Stimulated activated CD8-positive, alpha-beta memory T cell treated with anti-CD3 and anti-CD28 coated beads, Interleukin-12 subunit alpha, Interleukin-12 subunit beta, amount 100 ng/mL, for 24 hours (primary cell): ENCODE measurements around the gene KCNIP3.

Source experiments
- DNase-seq: peaks from one replicate; pipeline ENCODE4 v3.0.0-alpha.2; 2020; ENCODE audit errors: extremely low read depth

KCNIP3 gene

DNA sequence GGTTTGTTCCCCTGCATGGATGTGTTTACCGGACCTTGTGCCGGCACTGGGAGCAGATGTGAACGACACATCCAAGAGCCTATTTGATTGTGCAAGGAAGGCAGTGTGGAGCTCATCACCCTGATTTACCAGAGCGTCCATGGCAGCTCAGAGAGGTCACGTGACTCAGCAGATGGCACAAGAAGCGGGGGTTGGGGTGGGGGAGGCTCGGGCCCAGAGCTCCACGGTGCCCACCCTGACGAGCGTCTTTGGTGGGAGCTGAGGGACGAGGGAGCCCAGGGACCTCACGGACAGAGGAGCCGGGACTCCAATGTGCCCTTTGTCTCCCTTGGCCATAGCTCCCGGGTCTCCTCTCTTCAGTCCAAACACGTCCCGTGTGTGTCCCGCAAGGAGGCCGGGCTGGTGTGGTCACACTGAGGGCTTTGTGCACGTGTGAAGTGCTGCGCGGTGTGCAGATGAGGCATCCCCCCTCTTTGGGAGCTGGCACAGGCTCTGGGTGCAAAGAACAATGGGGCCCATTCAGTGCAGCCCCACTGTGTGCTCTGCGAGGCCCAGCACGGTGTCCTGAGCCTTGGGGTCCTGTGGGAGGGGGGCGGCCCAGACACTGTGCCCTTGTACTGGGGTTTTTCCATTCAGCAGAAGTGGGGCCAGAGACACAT, 15.5 kb downstream of the KCNIP3 start:
- DNase-seq, result no peak

GRCh38 chr2:95313296-95314131, 16.4 kb downstream of the KCNIP3 start:
- DNase-seq, result no peak

- DNase-seq, result no peak
Observed at GRCh38 chr2:95314598-95314963, 17.4 kb downstream of the KCNIP3 start.

GRCh38 chr2:95314964-95315611, 17.9 kb downstream of the KCNIP3 start:
- DNase-seq, result no peak

- no peak for DNase-seq
Observed at GRCh38 chr2:95315801-95316411, 18.8 kb downstream of the KCNIP3 start.

DNA sequence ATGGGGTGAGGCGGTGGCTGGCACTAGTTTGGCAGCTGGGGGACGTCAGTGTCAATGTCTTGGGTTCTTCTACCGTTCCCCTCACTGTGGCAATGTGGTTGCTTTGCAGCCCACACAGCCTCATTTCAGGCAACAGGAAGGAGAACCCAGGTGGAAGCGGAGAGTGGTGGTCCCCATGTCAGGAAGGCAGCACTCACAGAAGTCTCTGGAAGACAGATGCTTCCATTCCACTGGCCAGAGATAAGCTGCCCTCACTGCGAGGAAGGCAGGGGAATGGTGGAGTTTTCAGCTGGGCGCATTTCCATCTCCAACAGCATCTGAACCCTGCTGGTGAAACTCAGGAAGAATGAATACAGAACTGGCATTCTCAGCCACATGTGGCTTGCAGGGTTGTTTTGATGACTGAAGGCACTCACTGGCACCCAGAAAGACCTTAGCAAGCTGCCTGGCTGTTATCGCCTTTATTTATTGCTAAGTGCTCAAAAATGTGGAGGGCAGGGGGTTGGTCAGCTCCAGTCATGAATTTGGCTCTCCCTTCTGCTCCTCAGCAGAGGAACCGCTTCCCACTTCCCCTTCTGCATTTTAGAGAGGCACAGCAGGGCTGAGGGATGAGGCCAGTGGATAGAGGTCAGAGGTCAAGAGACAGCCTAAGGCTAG, 19.4 kb downstream of the KCNIP3 start:
- DNase-seq, result no peak

GRCh38 chr2:95317123-95317500, 20.0 kb downstream of the KCNIP3 start:
- DNase-seq, result no peak

GRCh38 chr2:95317665-95318425, 20.7 kb downstream of the KCNIP3 start:
- no peak for DNase-seq

DNA sequence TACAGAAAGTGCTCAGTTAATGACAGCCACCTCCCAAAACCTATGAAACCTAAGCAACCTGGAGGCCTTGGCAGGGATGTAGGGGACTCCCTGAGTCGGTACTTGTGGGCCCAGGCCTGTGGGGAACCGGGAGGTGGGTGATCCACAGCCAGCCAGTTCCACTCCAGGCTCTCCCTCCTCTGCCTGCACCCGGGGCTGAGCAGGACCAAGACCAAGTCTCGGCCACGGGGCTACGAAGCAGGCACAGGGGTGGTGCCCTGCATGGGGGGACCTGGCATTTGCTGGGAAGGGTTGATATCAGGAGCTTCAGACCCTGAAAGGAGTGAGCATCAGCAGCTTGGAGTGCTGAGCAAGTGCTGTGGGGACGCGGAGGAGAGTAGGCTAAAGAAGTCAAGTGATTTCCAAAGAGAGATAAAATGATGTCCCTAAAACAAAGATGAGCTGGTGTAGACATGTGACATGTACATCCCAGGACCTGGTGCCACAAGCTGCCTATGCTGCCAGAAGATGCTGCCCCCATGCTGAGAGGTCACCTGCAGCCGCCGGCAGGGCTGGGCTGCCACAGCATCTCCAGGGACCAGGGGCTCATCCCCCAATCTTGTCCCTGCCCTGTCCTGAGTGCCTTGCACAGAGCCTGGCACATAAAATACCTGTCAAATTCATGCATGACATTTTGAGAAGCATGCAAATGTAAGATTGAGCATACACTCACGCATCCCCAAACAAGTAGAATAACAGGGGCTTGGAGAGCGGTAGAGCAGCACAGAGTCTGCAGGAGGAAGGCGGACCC, 21.5 kb downstream of the KCNIP3 start:
- DNase-seq, result no peak

- DNase-seq, result no peak
Observed at GRCh38 chr2:95319481-95320343, 22.6 kb downstream of the KCNIP3 start.

DNA sequence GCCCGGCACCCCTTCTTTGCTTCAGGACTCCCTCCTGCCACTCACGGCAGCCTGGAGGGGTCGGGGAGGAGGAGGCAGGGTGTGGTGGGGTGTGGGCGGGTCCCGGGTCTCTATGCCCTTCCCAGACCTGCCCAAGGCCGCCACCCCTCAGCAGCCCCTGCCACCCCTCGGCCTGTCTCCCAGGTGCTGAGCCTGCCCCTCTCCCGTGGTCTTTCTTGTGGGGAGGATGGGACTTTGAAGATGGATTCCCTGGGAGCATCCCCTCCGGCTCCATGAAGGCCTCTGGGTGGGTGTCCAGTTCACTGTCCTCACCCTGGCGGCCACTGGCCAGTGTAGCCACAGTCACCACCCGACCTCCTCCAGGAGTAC, 23.2 kb downstream of the KCNIP3 start:
- no peak for DNase-seq

DNA sequence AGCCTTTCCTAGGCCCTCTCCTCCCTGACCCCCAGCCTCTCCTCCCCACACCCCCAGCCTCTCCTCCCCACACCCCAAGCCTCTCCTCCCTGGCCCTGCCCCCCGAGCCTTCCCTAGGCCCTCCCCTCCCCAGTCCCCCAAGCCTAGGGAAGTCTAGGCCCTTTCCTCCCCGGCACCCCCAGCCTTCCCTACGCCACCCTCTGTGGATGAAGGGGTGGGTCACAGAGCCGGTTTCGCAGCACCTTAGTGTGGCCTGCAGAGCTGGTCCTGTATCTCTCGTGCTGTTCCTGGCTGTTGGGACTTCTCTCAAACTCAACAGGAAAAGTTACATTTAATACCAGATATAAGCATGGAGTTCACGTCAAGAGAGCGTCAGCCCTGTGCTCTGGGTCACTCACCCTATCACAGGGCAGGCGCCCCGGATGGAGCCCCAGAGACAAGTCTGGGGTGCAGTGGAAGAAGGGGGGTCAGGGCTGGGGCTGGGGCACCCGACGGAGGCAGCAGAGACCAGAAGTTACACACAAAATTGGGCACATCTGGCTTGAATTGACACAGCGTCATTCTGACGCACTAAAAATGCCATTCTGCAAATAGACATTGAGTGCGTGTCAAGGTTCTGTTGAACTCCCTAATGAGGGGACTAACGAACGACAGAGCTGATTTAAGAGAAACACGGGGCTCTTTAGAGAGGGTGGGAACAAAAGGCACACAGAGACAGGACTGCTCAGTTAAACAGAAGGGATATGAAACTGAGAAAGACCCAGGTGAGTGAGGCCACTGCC, 24.0 kb downstream of the KCNIP3 start:
- DNase-seq, result no peak

- no peak for DNase-seq
Observed at GRCh38 chr2:95323347-95324155, 26.4 kb downstream of the KCNIP3 start.

GRCh38 chr2:95325026-95325425, 27.9 kb downstream of the KCNIP3 start:
- DNase-seq, result no peak

GRCh38 chr2:95325590-95326432, 28.7 kb downstream of the KCNIP3 start:
- no peak for DNase-seq

- DNase-seq, result no peak
Observed at GRCh38 chr2:95326433-95327140, 29.4 kb downstream of the KCNIP3 start.
